Measurements from ENCODE around the gene ECE1. TPM values are rescaled to one million over a fixed set of nuclear protein-coding genes. Genes with fewer than 3 reads are reported as not detected.

The ECE1 gene
- total and polyA plus RNA-seq, 10 of the 15 experiments (the other 5 are each of a cell fraction or from before 2014, with no cell fraction given): 0.97 to 81.0 (median 37.0) TPM

DNA sequence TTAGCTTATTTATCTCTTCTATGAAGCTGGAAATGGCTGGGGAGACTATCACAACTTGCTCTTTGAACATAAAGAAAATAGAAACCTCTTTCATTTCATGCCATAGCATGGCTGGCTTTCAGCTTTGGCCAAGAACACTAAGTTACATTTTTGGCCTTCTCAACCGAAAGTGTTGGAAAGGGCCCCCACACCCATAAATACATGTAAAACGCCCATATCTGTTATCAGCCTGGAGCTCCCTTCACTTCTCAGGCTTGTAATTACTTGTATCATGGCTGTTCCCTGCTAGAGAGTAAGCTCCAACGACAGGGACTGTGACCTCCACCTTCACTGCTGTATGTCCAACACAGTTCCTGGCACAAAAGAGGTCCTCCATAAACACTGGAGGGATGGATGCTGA is 100.8 kb downstream of the ECE1 start (continued):
- TF ChIP-seq MEF2B (IDR thresholded peaks at IDR 0.05; ENCODE audit: partially characterized antibody, poor library complexity, severe bottlenecking) (no peak), IKZF2 (IDR thresholded peaks at IDR 0.05) (no peak), CREM (IDR thresholded peaks at IDR 0.05; ENCODE audit: low read depth) (no peak), NFXL1 (IDR thresholded peaks at IDR 0.05; ENCODE audit: borderline replicate concordance) (no peak), EZH2 (IDR thresholded peaks at IDR 0.05; ENCODE audit: borderline replicate concordance, control insufficient read depth, low read depth, low read length) (no peak), PML (IDR thresholded peaks at IDR 0.05; ENCODE audit: low read length) (no peak)

DNA sequence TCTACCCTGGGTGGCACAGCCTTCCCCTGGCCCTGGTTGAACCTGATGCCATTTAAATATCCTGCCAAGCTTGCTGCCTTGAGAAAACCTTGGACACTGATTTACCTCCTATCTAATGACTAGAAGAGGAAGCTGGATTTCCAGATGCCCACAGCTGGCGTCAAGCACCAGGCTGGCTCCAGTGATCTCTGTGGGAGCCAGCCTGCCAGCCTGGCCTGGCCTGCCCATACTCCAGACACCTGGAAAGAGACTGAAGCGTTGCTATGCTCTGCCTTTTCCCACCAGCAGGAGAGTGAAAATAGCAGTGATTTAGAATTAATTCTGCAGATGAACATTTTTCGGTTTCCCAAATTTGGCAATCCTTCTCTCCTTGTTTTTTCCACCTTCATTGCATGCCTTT is 102.0 kb downstream of the ECE1 start:
- ATAC-seq: no peak
- Histone ChIP-seq H2AFZ (ENCODE audit: control insufficient read depth, low read depth, low read length) (no peak overlapping the region), H3K79me2 (ENCODE audit: control insufficient read depth, insufficient read depth, low read length) (no peaks in the 10 kb centered on the region), H4K20me1 (ENCODE audit: control insufficient read depth, insufficient read depth) (no peaks in the 10 kb centered on the region), H3K4me1 (ENCODE audit: control insufficient read depth, insufficient read depth, low read length) (peaks cover 3% of the 10 kb centered on the region; the same call in 1 of the 2 replicates), H3K4me2 (ENCODE audit: control insufficient read depth, insufficient read depth) (no peak overlapping the region), H3K36me3 (ENCODE audit: control insufficient read depth in 2 of 2, insufficient read depth in 2 of 2, low read length in 1 of 2) (no peaks in the 10 kb centered on the region), H3K4me3 (no peak overlapping the region), H3K9me3 (replicated peaks; ENCODE audit: control insufficient read depth, insufficient read depth, low read length) (no peaks in the 10 kb centered on the region), H3K27ac (ENCODE audit: control insufficient read depth, insufficient read depth) (no peak overlapping the region), H3K9ac (ENCODE audit: control insufficient read depth, insufficient read depth, low read length) (no peak overlapping the region), H3K27me3 (replicated peaks in 1 of 2; ENCODE audit: control insufficient read depth in 2 of 2, insufficient read depth in 2 of 2, low read length in 1 of 2) (no peaks in the 10 kb centered on the region)
- FAIRE-seq: no peak
- ChIA-PET POLR2A (interaction anchor here (0.5 to 0.6 kb wide), 2 partner anchors 40 to 122 kb away, joined by 3 to 4 read pairs; no protein-coding TSS in a partner anchor), SMC1A (ENCODE audit: uncharacterized antibody, unreplicated experiment) (interaction anchor here (0.9 to 3.1 kb wide), 2 partner anchors 11 to 206 kb away, joined by 3 to 11 read pairs; no protein-coding TSS in a partner anchor), CTCF (interaction anchor here (0.6 to 9.9 kb wide), 5 partner anchors 8 to 537 kb away, joined by 3 to 120 read pairs (median 3); no protein-coding TSS in a partner anchor), RAD21 (ENCODE audit: unreplicated experiment) (no interaction called here)
- in situ Hi-C loops (cut with MboI) (loop anchor here (10.0 kb wide), 1 partner anchor 663 kb away; no protein-coding TSS in a partner anchor), intact Hi-C loops (cut with micrococcal nuclease; ENCODE audit: unreplicated experiment) (no loop called here)
- BruUV-seq (replicated peaks): no TSS peak
- WGBS (ENCODE audit: insufficient coverage, insufficient replicate concordance, low lambda C conversion rate, missing lambda C conversion rate): 44% methylated on average over 3 of the region's 3 CpGs
- TF ChIP-seq, protein P1, sequence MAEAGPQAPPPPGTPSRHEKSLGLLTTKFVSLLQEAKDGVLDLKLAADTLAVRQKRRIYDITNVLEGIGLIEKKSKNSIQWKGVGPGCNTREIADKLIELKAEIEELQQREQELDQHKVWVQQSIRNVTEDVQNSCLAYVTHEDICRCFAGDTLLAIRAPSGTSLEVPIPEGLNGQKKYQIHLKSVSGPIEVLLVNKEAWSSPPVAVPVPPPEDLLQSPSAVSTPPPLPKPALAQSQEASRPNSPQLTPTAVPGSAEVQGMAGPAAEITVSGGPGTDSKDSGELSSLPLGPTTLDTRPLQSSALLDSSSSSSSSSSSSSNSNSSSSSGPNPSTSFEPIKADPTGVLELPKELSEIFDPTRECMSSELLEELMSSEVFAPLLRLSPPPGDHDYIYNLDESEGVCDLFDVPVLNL (IDR thresholded peaks at IDR 0.05; ENCODE audit: low read depth, low read length): no peak
- TF ChIP-seq SMARCA5 (IDR thresholded peaks at IDR 0.05) (no peak), TARDBP (IDR thresholded peaks at IDR 0.05; ENCODE audit: borderline replicate concordance) (no peak), YBX1 (IDR thresholded peaks at IDR 0.05) (no peak), CHD4 (IDR thresholded peaks at IDR 0.05) (no peak), LARP7 (IDR thresholded peaks at IDR 0.05) (no peak), ZBED1 (IDR thresholded peaks at IDR 0.05; ENCODE audit: borderline replicate concordance) (no peak), ZNF207 (IDR thresholded peaks at IDR 0.05; ENCODE audit: borderline replicate concordance) (no peak), CHD1 (IDR thresholded peaks at IDR 0.05; ENCODE audit: low read depth, low read length) (no peak)
- TF ChIP-seq, protein P2, sequence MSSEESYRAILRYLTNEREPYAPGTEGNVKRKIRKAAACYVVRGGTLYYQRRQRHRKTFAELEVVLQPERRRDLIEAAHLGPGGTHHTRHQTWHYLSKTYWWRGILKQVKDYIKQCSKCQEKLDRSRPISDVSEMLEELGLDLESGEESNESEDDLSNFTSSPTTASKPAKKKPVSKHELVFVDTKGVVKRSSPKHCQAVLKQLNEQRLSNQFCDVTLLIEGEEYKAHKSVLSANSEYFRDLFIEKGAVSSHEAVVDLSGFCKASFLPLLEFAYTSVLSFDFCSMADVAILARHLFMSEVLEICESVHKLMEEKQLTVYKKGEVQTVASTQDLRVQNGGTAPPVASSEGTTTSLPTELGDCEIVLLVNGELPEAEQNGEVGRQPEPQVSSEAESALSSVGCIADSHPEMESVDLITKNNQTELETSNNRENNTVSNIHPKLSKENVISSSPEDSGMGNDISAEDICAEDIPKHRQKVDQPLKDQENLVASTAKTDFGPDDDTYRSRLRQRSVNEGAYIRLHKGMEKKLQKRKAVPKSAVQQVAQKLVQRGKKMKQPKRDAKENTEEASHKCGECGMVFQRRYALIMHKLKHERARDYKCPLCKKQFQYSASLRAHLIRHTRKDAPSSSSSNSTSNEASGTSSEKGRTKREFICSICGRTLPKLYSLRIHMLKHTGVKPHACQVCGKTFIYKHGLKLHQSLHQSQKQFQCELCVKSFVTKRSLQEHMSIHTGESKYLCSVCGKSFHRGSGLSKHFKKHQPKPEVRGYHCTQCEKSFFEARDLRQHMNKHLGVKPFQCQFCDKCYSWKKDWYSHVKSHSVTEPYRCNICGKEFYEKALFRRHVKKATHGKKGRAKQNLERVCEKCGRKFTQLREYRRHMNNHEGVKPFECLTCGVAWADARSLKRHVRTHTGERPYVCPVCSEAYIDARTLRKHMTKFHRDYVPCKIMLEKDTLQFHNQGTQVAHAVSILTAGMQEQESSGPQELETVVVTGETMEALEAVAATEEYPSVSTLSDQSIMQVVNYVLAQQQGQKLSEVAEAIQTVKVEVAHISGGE (CRISPR knock-in tag; IDR thresholded peaks at IDR 0.05): no peak
- TF ChIP-seq, protein P3, sequence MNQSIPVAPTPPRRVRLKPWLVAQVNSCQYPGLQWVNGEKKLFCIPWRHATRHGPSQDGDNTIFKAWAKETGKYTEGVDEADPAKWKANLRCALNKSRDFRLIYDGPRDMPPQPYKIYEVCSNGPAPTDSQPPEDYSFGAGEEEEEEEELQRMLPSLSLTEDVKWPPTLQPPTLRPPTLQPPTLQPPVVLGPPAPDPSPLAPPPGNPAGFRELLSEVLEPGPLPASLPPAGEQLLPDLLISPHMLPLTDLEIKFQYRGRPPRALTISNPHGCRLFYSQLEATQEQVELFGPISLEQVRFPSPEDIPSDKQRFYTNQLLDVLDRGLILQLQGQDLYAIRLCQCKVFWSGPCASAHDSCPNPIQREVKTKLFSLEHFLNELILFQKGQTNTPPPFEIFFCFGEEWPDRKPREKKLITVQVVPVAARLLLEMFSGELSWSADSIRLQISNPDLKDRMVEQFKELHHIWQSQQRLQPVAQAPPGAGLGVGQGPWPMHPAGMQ (IDR thresholded peaks at IDR 0.05; ENCODE audit: borderline replicate concordance): no peak
- DNase-seq (ENCODE audit: low read depth, low spot score): no peak

Measured in GM12878 (cell line).